Neuronal stem cell (in vitro differentiated cells): ENCODE measurements around the gene ATOH8.
A peak's percentile ranks its signal among the peaks of the same experiment; 100 is the strongest.

Source experiments
- DNase-seq: peaks from one replicate; pipeline ENCODE4 v3.0.0-alpha.2; 2013; ENCODE audit warnings: low spot score
- H2AFZ ChIP-seq: one replicate; pipeline ENCODE4 v1.6.1; 2013; ENCODE audit warnings: mild to moderate bottlenecking, low read length, inconsistent platforms
- H2AK5ac ChIP-seq: 2 replicates; pipeline ENCODE4 v1.6.1; 2013; ENCODE audit warnings: low read depth, mild to moderate bottlenecking, inconsistent platforms, low read length, moderate library complexity, mixed read lengths
- H2BK120ac ChIP-seq: 2 replicates; pipeline ENCODE4 v1.6.1; 2013; ENCODE audit warnings: low read depth, mild to moderate bottlenecking, inconsistent platforms, low read length, moderate library complexity, mixed read lengths
- H2BK12ac ChIP-seq: one replicate; pipeline ENCODE4 v1.6.1; 2013; ENCODE audit warnings: low read length, inconsistent platforms
- H2BK15ac ChIP-seq: 2 replicates; pipeline ENCODE4 v1.6.1; 2013; ENCODE audit warnings: mild to moderate bottlenecking, low read length, inconsistent platforms, mixed read lengths
- H2BK5ac ChIP-seq: one replicate; pipeline ENCODE4 v1.6.1; 2013; ENCODE audit warnings: inconsistent platforms, mild to moderate bottlenecking, low read length, moderate library complexity
- H3K14ac ChIP-seq: one replicate; pipeline ENCODE4 v1.6.1; 2013; ENCODE audit warnings: low read length, inconsistent platforms
- H3K18ac ChIP-seq: 2 replicates; pipeline ENCODE4 v1.6.1; 2013; ENCODE audit warnings: low read length, inconsistent platforms
- H3K23ac ChIP-seq: 2 replicates; pipeline ENCODE4 v1.6.1; 2013; ENCODE audit warnings: low read depth, mild to moderate bottlenecking, mixed read lengths, low read length, inconsistent platforms; ENCODE audit not compliant: poor library complexity
- H3K27ac ChIP-seq: replicated peaks from 3 replicates; pipeline ENCODE4 v1.5.1; 2013; ENCODE audit warnings: low read length, inconsistent platforms
- H3K27me3 ChIP-seq, 3 experiments: 2 replicates each; pipeline ENCODE4 v1.6.1; 2013; ENCODE audit warnings: low read length in 3 of 3, mild to moderate bottlenecking in 2 of 3, inconsistent platforms in 1 of 3, low read depth in 1 of 3, mixed read lengths in 1 of 3, moderate library complexity in 1 of 3; ENCODE audit not compliant: control insufficient read depth in 3 of 3, insufficient read depth in 3 of 3
- H3K36me3 ChIP-seq, 2 donors: replicated peaks in 1 of 2; 2 replicates each; pipeline ENCODE4 v1.6.1; 2013; ENCODE audit warnings: low read length in 2 of 2; ENCODE audit not compliant: control insufficient read depth in 2 of 2, insufficient read depth in 2 of 2
- H3K4ac ChIP-seq: 2 replicates; pipeline ENCODE4 v1.6.1; 2013; ENCODE audit warnings: inconsistent platforms, mild to moderate bottlenecking, low read length, moderate library complexity
- H3K4me1 ChIP-seq, 2 donors: 1 replicate in 1 of 2; 2 replicates in 1 of 2; pipeline ENCODE4 v1.6.1; 2013; ENCODE audit warnings: low read length in 2 of 2, low read depth in 1 of 2; ENCODE audit not compliant: control insufficient read depth in 2 of 2, insufficient read depth in 1 of 2
- H3K4me2 ChIP-seq: one replicate; pipeline ENCODE4 v1.6.1; 2013; ENCODE audit warnings: mild to moderate bottlenecking, low read length, inconsistent platforms; ENCODE audit not compliant: insufficient read depth, poor library complexity, severe bottlenecking
- H3K4me3 ChIP-seq, 2 donors: 2 replicates each; pipeline ENCODE4 v1.5.1; 2013; ENCODE audit warnings: low read length in 2 of 2, mild to moderate bottlenecking in 2 of 2, inconsistent platforms in 1 of 2, moderate library complexity in 1 of 2
- H3K79me1 ChIP-seq: one replicate; pipeline ENCODE4 v1.6.1; 2013; ENCODE audit warnings: low read depth, mild to moderate bottlenecking, inconsistent platforms, low read length, moderate library complexity
- H3K9ac ChIP-seq: one replicate; pipeline ENCODE4 v1.6.1; 2013; ENCODE audit warnings: mild to moderate bottlenecking, low read depth, low read length, inconsistent platforms; ENCODE audit not compliant: poor library complexity
- H3K9me3 ChIP-seq, 2 donors: replicated peaks in 1 of 2; 2 replicates each; pipeline versions ENCODE3 to v1.6.1; 2013; ENCODE audit warnings: low read length in 2 of 2, mild to moderate bottlenecking in 2 of 2, inconsistent platforms in 1 of 2, low read depth in 1 of 2, mixed read lengths in 1 of 2, moderate library complexity in 1 of 2; ENCODE audit not compliant: control insufficient read depth in 2 of 2, insufficient read depth in 1 of 2
- H4K8ac ChIP-seq: one replicate; pipeline ENCODE4 v1.6.1; 2013; ENCODE audit warnings: low read depth, mild to moderate bottlenecking, inconsistent platforms, low read length, moderate library complexity
- H4K91ac ChIP-seq: one replicate; pipeline ENCODE4 v1.6.1; 2013; ENCODE audit warnings: low read length, low read depth, mild to moderate bottlenecking, inconsistent platforms; ENCODE audit not compliant: poor library complexity
- WGBS, 2 donors: extraction: QIAGEN DNeasy Blood & Tissue Kit; methylation state at CpG; one replicate each; pipeline ENCODE4 v1.1.7; 2013; ENCODE audit warnings: missing lambda C conversion rate in 2 of 2, mixed read lengths in 1 of 2; ENCODE audit not compliant: insufficient read length in 2 of 2, insufficient replicate concordance in 1 of 2; ENCODE audit errors: extremely low coverage in 2 of 2; 5-methylcytosine and 5-hydroxymethylcytosine counted together

ATOH8 gene

DNA sequence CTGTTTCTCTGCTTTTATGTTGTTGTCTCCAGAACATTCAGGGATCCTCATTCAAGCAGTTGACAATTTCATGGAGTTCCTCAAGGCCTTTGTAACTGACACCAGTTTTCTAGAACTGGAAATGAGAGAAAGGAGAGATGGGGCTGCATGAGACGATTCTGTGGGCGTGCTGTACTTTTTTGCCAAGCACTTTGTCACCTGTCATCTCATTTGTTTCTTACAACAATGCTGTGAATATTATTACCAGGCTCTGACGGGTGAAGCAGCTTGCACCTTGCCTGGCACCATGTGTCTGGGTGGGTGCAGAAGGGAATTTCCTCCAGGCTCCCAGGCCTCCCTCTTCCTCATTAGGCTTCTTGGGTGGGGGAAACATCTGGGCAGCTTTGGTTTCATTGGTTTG is 22.2 kb upstream of the ATOH8 start:
- Histone ChIP-seq H3K27me3 (peaks cover 0 to 22% (median 0%) of the 10 kb centered on the region in 3 experiments), H4K8ac (no peak overlapping the region), H3K4me1 (no peaks in the 10 kb centered on the region), H3K9ac (no peak overlapping the region), H3K14ac (no peak overlapping the region), H2AK5ac (no peak overlapping the region), H2AFZ (no peak overlapping the region), H3K4me3 (no peak overlapping the region), H3K79me1 (no peaks in the 10 kb centered on the region), H3K9me3 (no peaks in the 10 kb centered on the region), H3K4ac (no peak overlapping the region), H2BK15ac (no peak overlapping the region), H2BK5ac (no peak overlapping the region), H2BK12ac (no peak overlapping the region), H2BK120ac (no peak overlapping the region), H3K4me2 (no peak overlapping the region), H3K36me3 (no peaks in the 10 kb centered on the region), H3K27ac (no peak overlapping the region), H4K91ac (no peak overlapping the region), H3K23ac (no peak overlapping the region), H3K18ac (no peak overlapping the region)
- WGBS, 2 donors, result no CpG with 5 or more reads among the region's 3 CpGs
- no peak for DNase-seq

DNA sequence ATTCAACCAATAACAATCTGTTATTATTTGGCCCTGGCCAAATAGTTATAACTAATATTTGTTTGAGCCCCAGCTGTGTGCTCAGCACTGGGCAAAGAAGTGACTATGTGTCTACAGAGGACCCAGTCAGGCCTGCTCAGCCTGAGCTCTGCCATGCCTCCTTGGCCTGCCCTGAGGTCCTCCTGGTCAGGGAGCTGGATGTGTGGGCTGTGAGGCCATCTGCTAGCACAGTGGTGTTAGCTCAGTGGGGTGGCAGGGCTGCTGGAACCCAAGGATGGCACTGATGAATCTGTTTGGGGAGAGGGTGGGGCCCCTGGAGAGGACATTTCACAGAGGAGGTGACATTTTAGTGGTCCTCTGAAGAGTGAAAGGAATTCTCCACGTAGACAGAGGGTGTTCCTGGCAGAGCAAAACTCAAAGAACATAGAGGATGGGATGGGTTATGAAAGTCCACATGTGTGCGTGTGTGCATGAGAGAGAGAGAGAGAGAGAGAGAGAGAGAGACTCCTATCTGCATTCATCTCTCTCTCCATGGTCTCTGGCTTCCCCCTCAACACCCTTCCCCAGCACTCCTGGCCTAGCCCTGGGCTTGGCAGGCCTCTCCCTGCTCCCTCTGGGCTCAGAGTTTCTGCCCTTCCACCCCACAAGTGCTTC is 21.2 kb upstream of the ATOH8 start:
- Histone ChIP-seq H3K4me1 (no peaks in the 10 kb centered on the region), H3K23ac (peak overlapping the region; percentile 90), H3K36me3 (no peaks in the 10 kb centered on the region), H3K9me3 (no peaks in the 10 kb centered on the region), H3K9ac (no peak overlapping the region), H4K8ac (peak overlapping the region; percentile 87), H2BK5ac (peak overlapping the region; percentile 10), H2BK15ac (no peak overlapping the region), H3K27ac (no peak overlapping the region), H3K14ac (no peak overlapping the region), H3K27me3 (peaks cover 0 to 22% (median 0%) of the 10 kb centered on the region in 3 experiments), H2BK120ac (no peak overlapping the region), H3K4ac (no peak overlapping the region), H2AK5ac (no peak overlapping the region), H3K4me2 (no peak overlapping the region), H2BK12ac (no peak overlapping the region), H3K4me3 (no peak overlapping the region), H3K18ac (peak overlapping the region; percentile 71), H2AFZ (no peak overlapping the region), H3K79me1 (no peaks in the 10 kb centered on the region), H4K91ac (no peak overlapping the region)
- no CpG with 5 or more reads among the region's 2 CpGs for WGBS, 2 donors
- DNase-seq, result no peak

DNA sequence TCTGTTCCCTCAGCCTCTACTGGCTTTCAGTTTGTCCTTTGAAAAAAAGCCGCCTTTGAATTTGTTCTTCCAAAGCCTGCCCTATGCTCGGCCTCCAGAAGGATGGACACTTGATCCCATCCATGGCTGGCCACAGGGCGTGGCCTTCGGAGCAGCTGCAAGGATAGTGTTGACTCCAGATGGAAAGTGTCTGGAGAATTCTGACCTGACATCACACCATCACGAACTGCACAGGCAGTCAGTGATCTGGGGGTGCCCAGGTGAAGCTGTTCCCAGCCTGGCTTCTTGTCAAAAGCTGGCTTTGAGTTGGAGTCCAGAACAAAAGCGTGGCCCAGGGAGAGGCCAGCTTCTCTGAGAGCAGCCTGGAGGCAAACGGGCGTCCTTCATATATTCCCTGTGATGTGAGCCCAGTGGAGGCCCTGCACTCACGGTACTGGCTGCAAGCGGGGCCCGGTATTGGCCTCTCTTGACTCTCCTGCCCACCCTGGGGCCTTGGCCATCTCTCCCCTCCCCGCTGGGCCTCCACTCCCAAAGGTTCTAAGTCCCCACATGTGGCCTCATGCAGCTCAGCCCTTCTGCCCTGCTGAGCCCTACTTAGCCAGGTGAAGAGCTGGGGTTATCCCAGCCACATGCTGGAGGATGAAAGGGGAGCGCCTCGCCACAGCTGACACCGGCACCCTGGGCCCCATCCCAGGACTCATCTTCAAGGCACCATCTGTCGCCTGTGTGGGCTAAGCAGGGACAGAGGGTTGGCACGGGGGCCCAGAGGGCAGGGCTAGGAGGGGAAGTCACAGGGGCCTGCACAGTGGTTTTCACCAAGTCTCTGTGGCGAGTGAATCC is 20.4 kb upstream of the ATOH8 start:
- Histone ChIP-seq H3K36me3 (no peaks in the 10 kb centered on the region), H3K4ac (no peak overlapping the region), H4K8ac (no peak overlapping the region), H3K14ac (no peak overlapping the region), H2BK5ac (peak overlapping the region; percentile 10), H3K4me1 (no peaks in the 10 kb centered on the region), H2BK120ac (peak overlapping the region; percentile 38), H3K4me2 (no peak overlapping the region), H3K79me1 (no peaks in the 10 kb centered on the region), H3K4me3 (no peak overlapping the region), H2BK12ac (no peak overlapping the region), H3K9me3 (no peaks in the 10 kb centered on the region), H3K27me3 (peaks cover 0 to 15% (median 0%) of the 10 kb centered on the region in 3 experiments), H2AK5ac (peak overlapping the region; percentile 67), H3K18ac (peak overlapping the region; percentile 72), H3K23ac (no peak overlapping the region), H3K27ac (no peak overlapping the region), H3K9ac (no peak overlapping the region), H4K91ac (no peak overlapping the region), H2BK15ac (peak overlapping the region; percentile 20), H2AFZ (no peak overlapping the region)
- WGBS, 2 donors, result no CpG with 5 or more reads among the region's 18 CpGs
- DNase-seq, result no peak

DNA sequence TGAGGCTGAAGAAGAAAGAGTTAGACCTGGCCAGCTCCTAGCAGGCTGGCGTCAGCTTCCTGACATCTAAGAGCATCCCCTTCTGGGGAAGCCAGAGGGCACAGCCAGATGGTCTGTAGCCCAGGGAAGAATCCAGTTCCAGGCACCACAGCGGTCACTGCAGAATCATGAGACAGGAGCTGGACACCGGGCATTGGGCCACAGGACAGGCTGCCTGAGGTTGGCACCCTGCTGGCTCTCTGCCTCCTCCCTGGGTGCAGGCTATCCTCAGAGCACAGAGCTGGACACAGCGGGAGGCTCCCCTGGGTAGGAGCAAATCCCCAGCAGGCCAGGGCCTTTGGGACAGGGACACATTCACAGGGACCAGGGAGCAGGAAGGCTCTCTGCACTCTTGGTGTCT is 19.8 kb upstream of the ATOH8 start:
- Histone ChIP-seq H4K8ac (no peak overlapping the region), H3K4me2 (no peak overlapping the region), H2AK5ac (peak overlapping the region; percentile 73), H3K4me3 (no peak overlapping the region), H4K91ac (no peak overlapping the region), H3K27ac (no peak overlapping the region), H3K27me3 (peaks cover 0 to 10% (median 0%) of the 10 kb centered on the region in 3 experiments), H2BK5ac (no peak overlapping the region), H2BK12ac (no peak overlapping the region), H3K14ac (no peak overlapping the region), H2AFZ (no peak overlapping the region), H3K4me1 (peaks cover 0 to 3% of the 10 kb centered on the region in 2 donors), H3K18ac (peak overlapping the region; percentile 50), H3K79me1 (no peaks in the 10 kb centered on the region), H3K9me3 (no peaks in the 10 kb centered on the region), H3K23ac (no peak overlapping the region), H3K36me3 (no peaks in the 10 kb centered on the region), H3K4ac (no peak overlapping the region), H2BK15ac (no peak overlapping the region), H2BK120ac (no peak overlapping the region), H3K9ac (no peak overlapping the region)
- no CpG with 5 or more reads among the region's 4 CpGs for WGBS, 2 donors
- no peak for DNase-seq
